ENCODE measurements around the gene MYO9A. TPM values are rescaled to one million over a fixed set of nuclear protein-coding genes. Genes with fewer than 3 reads are reported as not detected.

Gene MYO9A
- total and polyA plus RNA-seq, 2 donors (not counting 1 experiment from before 2014, with no cell fraction given): 6.2 to 66.1 TPM

DNA sequence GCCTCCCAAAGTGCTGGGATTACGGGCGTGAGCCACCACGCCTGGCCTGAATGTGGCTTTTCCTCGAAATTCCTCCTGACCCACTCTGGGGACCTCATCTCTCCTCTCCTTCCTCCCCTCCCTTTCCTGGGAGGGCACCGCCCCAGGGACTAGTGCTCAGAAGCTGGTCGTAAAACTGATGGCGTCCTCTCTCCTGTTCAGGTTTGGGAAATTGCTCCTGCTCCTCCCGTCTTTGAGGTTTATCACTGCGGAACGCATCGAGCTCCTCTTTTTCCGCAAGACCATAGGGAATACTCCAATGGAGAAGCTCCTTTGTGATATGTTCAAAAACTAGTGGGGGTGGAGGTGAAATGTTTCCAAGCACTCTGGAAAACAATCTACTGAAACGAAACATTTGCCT lies 300.6 kb downstream of the MYO9A start:
- POLR2A ChIA-PET: no interaction called here
- no peak overlapping the region for H3K4me3 ChIP-seq (ENCODE audit: control extremely low read depth in 1 of 5, extremely low read depth in 1 of 5, insufficient read depth in 1 of 5, low read depth in 2 of 5, low read length in 4 of 5)
- Mint-ChIP-seq H3K4me3 (no peak overlapping the region), H3K27me3 (no peaks in the 10 kb centered on the region), H3K4me1 (no peaks in the 10 kb centered on the region), H3K9me3 (ENCODE audit: insufficient read depth) (peaks cover 19% of the 10 kb centered on the region), H3K27ac (no peak overlapping the region)
- H3K9ac ChIP-seq (ENCODE audit: low read length): no peak overlapping the region
- no peaks in the 10 kb centered on the region for H4K20me1 ChIP-seq (ENCODE audit: control insufficient read depth, insufficient read depth, low read length, poor library complexity, severe bottlenecking)
- H3K9me3 ChIP-seq (ENCODE audit: control extremely low read depth in 1 of 3, control insufficient read depth in 2 of 3, insufficient read depth in 1 of 3, low read length in 2 of 3): peaks cover 0 to 20% (median 15%) of the 10 kb centered on the region in 3 donors
- H2AFZ ChIP-seq (ENCODE audit: insufficient read depth, low read depth, low read length, poor library complexity, severe bottlenecking): no peak overlapping the region
- no peaks in the 10 kb centered on the region for H3K79me2 ChIP-seq (ENCODE audit: control insufficient read depth, insufficient read depth, low read length)
- H3K27me3 ChIP-seq (replicated peaks in 1 of 4; ENCODE audit: control extremely low read depth in 1 of 4, control insufficient read depth in 3 of 4, insufficient read depth in 4 of 4, low read length in 3 of 4): no peaks in the 10 kb centered on the region
- 96% methylated on average over 8 of the region's 13 CpGs for WGBS (ENCODE audit: insufficient coverage)
- DNase-seq (no peak), ATAC-seq (ENCODE audit: low read depth) (no peak)
- CTCF ChIA-PET: no interaction called here
- intact Hi-C loops (cut with micrococcal nuclease): no loop called here
- H3K4me1 ChIP-seq (ENCODE audit: control insufficient read depth in 2 of 2, insufficient read depth in 2 of 2, low read length in 2 of 2): no peaks in the 10 kb centered on the region
- H3K4me2 ChIP-seq (replicated peaks; ENCODE audit: low read depth, low read length, poor library complexity, severe bottlenecking): no peak overlapping the region
- no peak overlapping the region for H3K27ac ChIP-seq (ENCODE audit: low read length in 2 of 2)
- H3K36me3 ChIP-seq (replicated peaks in 1 of 2; ENCODE audit: control extremely low read depth in 1 of 2, control insufficient read depth in 1 of 2, extremely low read depth in 1 of 2, insufficient read depth in 2 of 2, low read length in 1 of 2): no peaks in the 10 kb centered on the region
- no peak for TF ChIP-seq EZH2 (IDR thresholded peaks at IDR 0.05; ENCODE audit: borderline replicate concordance, insufficient read depth, low read depth, low read length, poor library complexity, severe bottlenecking)
- TF ChIP-seq, protein P1, sequence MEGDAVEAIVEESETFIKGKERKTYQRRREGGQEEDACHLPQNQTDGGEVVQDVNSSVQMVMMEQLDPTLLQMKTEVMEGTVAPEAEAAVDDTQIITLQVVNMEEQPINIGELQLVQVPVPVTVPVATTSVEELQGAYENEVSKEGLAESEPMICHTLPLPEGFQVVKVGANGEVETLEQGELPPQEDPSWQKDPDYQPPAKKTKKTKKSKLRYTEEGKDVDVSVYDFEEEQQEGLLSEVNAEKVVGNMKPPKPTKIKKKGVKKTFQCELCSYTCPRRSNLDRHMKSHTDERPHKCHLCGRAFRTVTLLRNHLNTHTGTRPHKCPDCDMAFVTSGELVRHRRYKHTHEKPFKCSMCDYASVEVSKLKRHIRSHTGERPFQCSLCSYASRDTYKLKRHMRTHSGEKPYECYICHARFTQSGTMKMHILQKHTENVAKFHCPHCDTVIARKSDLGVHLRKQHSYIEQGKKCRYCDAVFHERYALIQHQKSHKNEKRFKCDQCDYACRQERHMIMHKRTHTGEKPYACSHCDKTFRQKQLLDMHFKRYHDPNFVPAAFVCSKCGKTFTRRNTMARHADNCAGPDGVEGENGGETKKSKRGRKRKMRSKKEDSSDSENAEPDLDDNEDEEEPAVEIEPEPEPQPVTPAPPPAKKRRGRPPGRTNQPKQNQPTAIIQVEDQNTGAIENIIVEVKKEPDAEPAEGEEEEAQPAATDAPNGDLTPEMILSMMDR (IDR thresholded peaks at IDR 0.05): no peak

DNA sequence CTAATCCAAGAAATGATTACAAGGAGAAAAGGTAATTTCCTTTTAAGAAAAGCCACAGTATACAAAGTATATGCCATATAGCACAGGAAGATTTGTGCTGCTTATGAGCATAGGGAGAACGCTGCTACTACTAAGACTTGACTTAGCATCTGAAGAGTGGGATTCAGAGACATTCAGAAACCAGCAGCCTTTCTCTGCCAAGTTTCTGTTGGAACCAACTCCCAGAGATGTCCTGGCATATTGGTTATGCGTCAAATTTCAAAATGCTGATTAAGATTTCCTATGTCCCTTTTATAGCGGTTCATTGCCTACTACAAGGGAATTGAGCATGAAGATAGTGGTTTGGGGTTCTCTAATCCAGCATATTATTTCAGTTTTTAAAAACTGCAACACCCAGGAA lies 302.6 kb downstream of the MYO9A start:
- Mint-ChIP-seq H3K27me3 (no peaks in the 10 kb centered on the region), H3K27ac (no peak overlapping the region), H3K4me3 (no peak overlapping the region), H3K9me3 (ENCODE audit: insufficient read depth) (peaks cover 6% of the 10 kb centered on the region), H3K4me1 (no peaks in the 10 kb centered on the region)
- Histone ChIP-seq H3K4me1 (ENCODE audit: control insufficient read depth in 2 of 2, insufficient read depth in 2 of 2, low read length in 2 of 2) (no peaks in the 10 kb centered on the region), H3K9ac (ENCODE audit: low read length) (no peak overlapping the region), H4K20me1 (ENCODE audit: control insufficient read depth, insufficient read depth, low read length, poor library complexity, severe bottlenecking) (no peaks in the 10 kb centered on the region), H3K36me3 (replicated peaks in 1 of 2; ENCODE audit: control extremely low read depth in 1 of 2, control insufficient read depth in 1 of 2, extremely low read depth in 1 of 2, insufficient read depth in 2 of 2, low read length in 1 of 2) (no peaks in the 10 kb centered on the region), H3K9me3 (ENCODE audit: control extremely low read depth in 1 of 3, control insufficient read depth in 2 of 3, insufficient read depth in 1 of 3, low read length in 2 of 3) (peaks cover 0 to 6% (median 4%) of the 10 kb centered on the region in 3 donors), H2AFZ (ENCODE audit: insufficient read depth, low read depth, low read length, poor library complexity, severe bottlenecking) (no peak overlapping the region), H3K27me3 (replicated peaks in 1 of 4; ENCODE audit: control extremely low read depth in 1 of 4, control insufficient read depth in 3 of 4, insufficient read depth in 4 of 4, low read length in 3 of 4) (no peaks in the 10 kb centered on the region), H3K79me2 (ENCODE audit: control insufficient read depth, insufficient read depth, low read length) (no peaks in the 10 kb centered on the region), H3K27ac (ENCODE audit: low read length in 2 of 2) (no peak overlapping the region), H3K4me3 (ENCODE audit: control extremely low read depth in 1 of 5, extremely low read depth in 1 of 5, insufficient read depth in 1 of 5, low read depth in 2 of 5, low read length in 4 of 5) (no peak overlapping the region), H3K4me2 (replicated peaks; ENCODE audit: low read depth, low read length, poor library complexity, severe bottlenecking) (no peak overlapping the region)
- DNase-seq (no peak), ATAC-seq (ENCODE audit: low read depth) (no peak)
- intact Hi-C loops (cut with micrococcal nuclease): no loop called here
- no peak for TF ChIP-seq EZH2 (IDR thresholded peaks at IDR 0.05; ENCODE audit: borderline replicate concordance, insufficient read depth, low read depth, low read length, poor library complexity, severe bottlenecking)
- TF ChIP-seq, protein P1 (IDR thresholded peaks at IDR 0.05): no peak
- ChIA-PET POLR2A (no interaction called here), CTCF (no interaction called here)
- 100% methylated on average over 1 of the region's 3 CpGs for WGBS (ENCODE audit: insufficient coverage)

Data from B cell (primary cell).